HG02798 (cell line): ENCODE data around the gene CRAMP1.
A peak's percentile ranks its signal among the peaks of the same experiment; 100 is the strongest.

Source experiments
- ATAC-seq: cut with Tn5 transposase; IDR thresholded peaks from one replicate; pipeline ENCODE4 v1.9.1; 2021; ENCODE audit warnings: mild to moderate bottlenecking; ENCODE audit not compliant: unreplicated experiment, poor library complexity

Gene CRAMP1

GRCh38 chr16:1674751-1675664 is 62.8 kb downstream of the CRAMP1 start:
- ATAC-seq: no peak

GRCh38 chr16:1676661-1677060 is 64.5 kb downstream of the CRAMP1 start:
- ATAC-seq: no peak

GRCh38 chr16:1677339-1677738 is 65.2 kb downstream of the CRAMP1 start:
- no peak for ATAC-seq

- ATAC-seq: peak; percentile 96
Measured at GRCh38 chr16:1677942-1678499, 65.9 kb downstream of the CRAMP1 start, which contains the start of gene JPT2. Gene JPT2 (plus strand): TSS chr16:1678279. CDS start chr16:1678313, 34 bp downstream.

GRCh38 chr16:1678500-1679098 is 66.4 kb downstream of the CRAMP1 start:
- ATAC-seq: no peak

GRCh38 chr16:1680361-1680760 is 68.2 kb downstream of the CRAMP1 start:
- no peak for ATAC-seq

- no peak for ATAC-seq
Measured at GRCh38 chr16:1681032-1681431, 68.9 kb downstream of the CRAMP1 start.

- ATAC-seq: no peak
Measured at GRCh38 chr16:1687427-1688316, 75.5 kb downstream of the CRAMP1 start.

- no peak for ATAC-seq
Measured at GRCh38 chr16:1688807-1689560, 76.8 kb downstream of the CRAMP1 start.

GRCh38 chr16:1689853-1690252 is 77.7 kb downstream of the CRAMP1 start:
- ATAC-seq: no peak

GRCh38 chr16:1690810-1691209 is 78.7 kb downstream of the CRAMP1 start:
- ATAC-seq: no peak

GRCh38 chr16:1691276-1691675 is 79.1 kb downstream of the CRAMP1 start:
- no peak for ATAC-seq

- no peak for ATAC-seq
Measured at GRCh38 chr16:1691956-1692355, 79.8 kb downstream of the CRAMP1 start.

- no peak for ATAC-seq
Measured at GRCh38 chr16:1696863-1697262, 84.7 kb downstream of the CRAMP1 start.

GRCh38 chr16:1698680-1699079 is 86.5 kb downstream of the CRAMP1 start:
- no peak for ATAC-seq

GRCh38 chr16:1700246-1700645 is 88.1 kb downstream of the CRAMP1 start:
- ATAC-seq: no peak

- ATAC-seq: no peak
Measured at GRCh38 chr16:1701216-1701878, 89.2 kb downstream of the CRAMP1 start.

GRCh38 chr16:1705324-1705687 is 93.1 kb downstream of the CRAMP1 start:
- peak; percentile 9 for ATAC-seq

- ATAC-seq: peak; percentile 89
Measured at GRCh38 chr16:1705688-1706385, 93.7 kb downstream of the CRAMP1 start, which contains the start of gene MAPK8IP3. Gene MAPK8IP3 (plus strand): TSS chr16:1706195. CDS start chr16:1706340, 145 bp downstream.
